Endothelial cell of umbilical vein (primary cell): Measurements from ENCODE around the gene C1QL2. TPM values are rescaled to one million over a fixed set of nuclear protein-coding genes. Genes with fewer than 3 reads are reported as not detected.

Experiments used
- BruUV-seq: library from RNA; stranded (reverse); fragments of 400-500 nt; replicated peaks from 2 replicates; lab custom pipeline; 2021; lab: Mats Ljungman, UMichigan
- CTCF ChIA-PET: fragments of 300-600, 350-600 bp; sonication (Branson Sonifier 250); formaldehyde crosslinking; loops from one replicate; lab custom pipeline; 2021; ENCODE audit warnings: antibody characterized with exemption, inconsistent platforms; lab: Charles Lee
- POLR2A ChIA-PET: fragments of 300-600, 350-600 bp; sonication (Branson Sonifier 250); formaldehyde crosslinking; loops from one replicate; lab custom pipeline; 2021; ENCODE audit warnings: antibody characterized with exemption, inconsistent platforms; lab: Charles Lee
- DNase-seq: peaks from one replicate; pipeline ENCODE4 v3.0.0-alpha.2; 2011; ENCODE audit warnings: low read depth, low spot score
- FAIRE-seq: peaks from 2 replicates; lab custom pipeline; 2011; peaks lifted over from hg19 to GRCh38; lab: Jason Lieb, UNC
- H2AFZ ChIP-seq: 2 replicates; pipeline ENCODE4 v1.6.0; 2012; ENCODE audit warnings: low read depth, low read length, control low read depth, inconsistent platforms
- H3K27ac ChIP-seq: 2 replicates; pipeline ENCODE4 v1.5.1; 2011; ENCODE audit warnings: low read depth, mild to moderate bottlenecking, control low read depth, low read length, moderate library complexity; ENCODE audit not compliant: insufficient read depth
- H3K27me3 ChIP-seq, 2 experiments: 2 replicates each; pipeline versions ENCODE4 v1.6.0 to v1.6.1; 2011; ENCODE audit warnings: low read length in 2 of 2, mixed read lengths in 1 of 2; ENCODE audit not compliant: control insufficient read depth in 2 of 2, insufficient read depth in 2 of 2
- H3K36me3 ChIP-seq, 2 experiments: 2 replicates in 1 of 2; 3 replicates in 1 of 2; pipeline ENCODE4 v1.5.1; 2011; ENCODE audit warnings: low read length in 2 of 2, mild to moderate bottlenecking in 1 of 2, moderate library complexity in 1 of 2; ENCODE audit not compliant: control insufficient read depth in 2 of 2, insufficient read depth in 2 of 2; ENCODE audit errors: extremely low read depth in 1 of 2
- H3K4me1 ChIP-seq: 3 replicates; pipeline ENCODE4 v1.5.1; 2011; ENCODE audit warnings: mild to moderate bottlenecking, low read length; ENCODE audit not compliant: control insufficient read depth, insufficient read depth; ENCODE audit errors: extremely low read depth
- H3K4me2 ChIP-seq: 2 replicates; pipeline ENCODE4 v1.6.1; 2011; ENCODE audit warnings: low read length, control low read depth, mixed read lengths; ENCODE audit not compliant: insufficient read depth
- H3K4me3 ChIP-seq, 3 experiments: fragments of 200-600 bp in 1 of 3; sonication (generic), shearing (Covaris generic) in 1 of 3; replicated peaks in 1 of 3; 2 replicates each; pipeline ENCODE4 v1.5.1; 2011 to 2016; ENCODE audit warnings: control low read depth in 3 of 3, low read length in 3 of 3, mild to moderate bottlenecking in 2 of 3, inconsistent platforms in 1 of 3, low read depth in 1 of 3, moderate library complexity in 1 of 3; ENCODE audit not compliant: insufficient read depth in 1 of 3
- H3K79me2 ChIP-seq: 2 replicates; pipeline ENCODE4 v1.6.0; 2012; ENCODE audit warnings: low read length, inconsistent platforms; ENCODE audit not compliant: control insufficient read depth, insufficient read depth
- H3K9ac ChIP-seq: replicated peaks from 2 replicates; pipeline ENCODE3; 2011; ENCODE audit warnings: low read length, control low read depth; ENCODE audit not compliant: insufficient read depth; ENCODE audit errors: extremely low read depth
- H3K9me1 ChIP-seq: replicated peaks from 3 replicates; pipeline ENCODE4 v1.6.0; 2011; ENCODE audit warnings: mild to moderate bottlenecking, low read length; ENCODE audit not compliant: control insufficient read depth, insufficient read depth; ENCODE audit errors: extremely low read depth
- H3K9me3 ChIP-seq: replicated peaks from 2 replicates; pipeline ENCODE4 v1.5.1; 2012; ENCODE audit warnings: low read length, inconsistent platforms; ENCODE audit not compliant: control insufficient read depth, insufficient read depth
- H4K20me1 ChIP-seq: replicated peaks from 2 replicates; pipeline ENCODE3; 2011; ENCODE audit warnings: mild to moderate bottlenecking, low read length; ENCODE audit not compliant: control insufficient read depth, insufficient read depth; ENCODE audit errors: extremely low read depth
- CTCF ChIP-seq, 2 donors: IDR thresholded peaks; 1 replicate in 1 of 2; 2 replicates in 1 of 2; pipeline ENCODE4 v1.5.1; 2011; ENCODE audit warnings: low read length in 2 of 2, mild to moderate bottlenecking in 2 of 2, moderate library complexity in 2 of 2, control low read depth in 1 of 2, inconsistent platforms in 1 of 2, low read depth in 1 of 2; ENCODE audit not compliant: insufficient read depth in 1 of 2; ENCODE audit errors: extremely low read depth in 1 of 2
- EZH2 ChIP-seq: IDR thresholded peaks from 2 replicates; pipeline ENCODE4 v1.6.1; 2012; ENCODE audit warnings: borderline replicate concordance, low read depth, mild to moderate bottlenecking, moderate library complexity, low read length, inconsistent platforms; ENCODE audit not compliant: severe bottlenecking
- FOS ChIP-seq: IDR thresholded peaks from 2 replicates; pipeline ENCODE4 v1.6.1; 2011; ENCODE audit warnings: mild to moderate bottlenecking, low read length, moderate library complexity, borderline replicate concordance; ENCODE audit not compliant: insufficient read depth
- GATA2 ChIP-seq: IDR thresholded peaks from 2 replicates; pipeline ENCODE4 v1.7.0; 2011; ENCODE audit warnings: low read depth, mild to moderate bottlenecking, moderate library complexity, mixed read lengths, low read length; ENCODE audit not compliant: insufficient read length, insufficient read depth
- JUN ChIP-seq: IDR thresholded peaks from 2 replicates; pipeline ENCODE4 v1.6.1; 2011; ENCODE audit warnings: borderline replicate concordance, low read depth; ENCODE audit not compliant: insufficient read length, insufficient read depth
- MAX ChIP-seq: IDR thresholded peaks from 2 replicates; pipeline ENCODE4 v1.6.1; 2011; ENCODE audit not compliant: insufficient read depth, insufficient read length
- MYC ChIP-seq: IDR thresholded peaks from one replicate; pipeline ENCODE4 v1.6.1; 2011; ENCODE audit warnings: mild to moderate bottlenecking, low read depth, low read length
- POLR2A ChIP-seq: IDR thresholded peaks from 2 replicates; pipeline ENCODE4 v1.6.1; 2012; ENCODE audit warnings: low read depth, mild to moderate bottlenecking, control low read depth, low read length
- POLR2AphosphoS5 ChIP-seq: IDR thresholded peaks from 2 replicates; pipeline ENCODE4 v1.6.1; 2012; ENCODE audit warnings: low read depth, mild to moderate bottlenecking, control low read depth, low read length, moderate library complexity; ENCODE audit not compliant: insufficient read depth
- dilution Hi-C: fragments of 300-500 bp; cut with MboI; formaldehyde crosslinking; loops from one replicate; pipeline ENCODE4 v1.15.0; 2019; ENCODE audit warnings: low sequenced_read_pairs; ENCODE audit not compliant: extremely low pct_ligation_motif_present
- intact Hi-C: fragments of 100-400 bp; cut with micrococcal nuclease; formaldehyde crosslinking; loops from one replicate; pipeline ENCODE4 v1.10.0; 2022
- polyA plus RNA-seq, 4 experiments: library from polyadenylated mRNA; depleted of rRNA in 3 of 4; stranded (reverse) in 3 of 4; unstranded in 1 of 4; fragments of >200 nt; gene quantifications; 2 replicates each; pipeline versions ENCODE4 v1.2.1 to v1.2.3, GENCODE V29; 2011 to 2012; ENCODE audit warnings: missing spikeins in 1 of 4
- total RNA-seq: library from RNA; stranded (reverse); gene quantifications from 2 replicates; pipeline ENCODE4 v1.2.3, GENCODE V29; 2021

The C1QL2 gene
- total and polyA plus RNA-seq, 2 donors (not counting 3 experiments of a cell fraction or from before 2014, with no cell fraction given), result not detected

DNA sequence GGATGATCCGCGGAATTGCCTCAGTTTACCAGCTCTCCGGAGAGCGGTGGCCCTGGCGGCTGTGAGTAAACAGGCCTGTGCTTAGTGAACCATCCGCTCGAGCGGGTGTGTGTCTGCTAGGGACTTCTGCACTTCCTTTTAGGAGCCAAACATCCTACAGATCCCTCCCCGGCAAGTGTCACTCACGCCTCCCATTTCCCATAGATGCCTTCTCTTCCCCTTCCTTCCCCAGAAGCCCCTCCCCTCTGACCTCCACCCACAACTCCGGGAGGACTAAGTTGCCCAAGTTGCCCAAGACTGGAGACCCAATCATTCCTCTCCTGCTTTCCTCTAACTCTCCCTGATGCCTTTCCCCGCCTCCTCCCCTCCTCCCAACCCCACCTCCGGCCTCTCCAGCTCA is 2.9 kb downstream of the C1QL2 start:
- H3K4me1 ChIP-seq, result no peaks in the 10 kb centered on the region
- dilution Hi-C loops (no loop called here), intact Hi-C loops (no loop called here)
- no peak overlapping the region for H3K4me2 ChIP-seq
- H4K20me1 ChIP-seq, result no peaks in the 10 kb centered on the region
- ChIA-PET POLR2A (no interaction called here), CTCF (no interaction called here)
- no peaks in the 10 kb centered on the region for H3K36me3 ChIP-seq
- no peak for FAIRE-seq
- BruUV-seq, result no TSS peak
- H3K79me2 ChIP-seq, result no peaks in the 10 kb centered on the region
- no peak for TF ChIP-seq MAX
- TF ChIP-seq POLR2AphosphoS5, result no peak
- no peak overlapping the region for H3K4me3 ChIP-seq
- DNase-seq, result no peak
- no peaks in the 10 kb centered on the region for H3K9me3 ChIP-seq
- no peak overlapping the region for H2AFZ ChIP-seq
- H3K27ac ChIP-seq, result no peak overlapping the region
- H3K9ac ChIP-seq, result no peak overlapping the region
- H3K27me3 ChIP-seq, result peaks cover 40 to 52% of the 10 kb centered on the region in 2 experiments
- no peaks in the 10 kb centered on the region for H3K9me1 ChIP-seq

DNA sequence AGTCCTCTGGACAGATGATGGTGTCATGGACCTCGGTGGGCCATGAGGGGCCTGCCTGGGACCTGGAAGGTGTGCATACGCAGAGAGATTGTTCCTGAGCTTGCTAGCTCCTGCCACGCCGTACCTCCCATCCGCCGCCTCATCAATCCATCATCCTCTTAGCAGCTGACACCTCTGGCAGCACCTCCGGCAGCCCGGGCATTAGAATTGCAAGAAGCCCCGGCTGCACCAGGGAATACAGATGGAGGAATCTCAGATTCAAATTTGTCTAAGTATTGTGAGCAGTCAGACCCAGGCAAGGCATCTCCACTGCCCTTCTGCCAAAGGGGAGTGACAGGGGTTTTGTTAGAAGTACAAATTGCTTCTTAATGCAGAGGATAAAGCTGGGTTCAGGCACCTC is 4.5 kb downstream of the C1QL2 start:
- ChIA-PET POLR2A (interaction anchor here (0.6 kb wide), 1 partner anchor 169 kb away, joined by 6 read pairs; no protein-coding TSS in a partner anchor), CTCF (no interaction called here)
- no peak overlapping the region for H3K4me3 ChIP-seq
- H3K27me3 ChIP-seq, result peaks cover 36 to 47% of the 10 kb centered on the region in 2 experiments
- H3K79me2 ChIP-seq, result no peaks in the 10 kb centered on the region
- no peak overlapping the region for H2AFZ ChIP-seq
- H3K9ac ChIP-seq, result no peak overlapping the region
- no peak for DNase-seq
- H3K9me3 ChIP-seq, result no peaks in the 10 kb centered on the region
- intact Hi-C loops, result no loop called here
- no TSS peak for BruUV-seq
- H3K4me1 ChIP-seq, result no peaks in the 10 kb centered on the region
- dilution Hi-C loops, result no loop called here
- no peaks in the 10 kb centered on the region for H4K20me1 ChIP-seq
- H3K36me3 ChIP-seq, result no peaks in the 10 kb centered on the region
- no peak overlapping the region for H3K4me2 ChIP-seq
- no peak for FAIRE-seq
- no peaks in the 10 kb centered on the region for H3K9me1 ChIP-seq
- no peak for TF ChIP-seq POLR2A
- TF ChIP-seq CTCF (IDR thresholded peaks at IDR 0.05; ENCODE audit: extremely low read depth in 1 of 2, insufficient read depth in 1 of 2, low read depth in 1 of 2, low read length in 2 of 2), result no peak
- TF ChIP-seq FOS, result no peak
- TF ChIP-seq MAX, result no peak
- no peak for TF ChIP-seq GATA2
- TF ChIP-seq POLR2AphosphoS5, result no peak
- no peak for TF ChIP-seq JUN
- no peak for TF ChIP-seq MYC
- TF ChIP-seq EZH2, result no peak
- H3K27ac ChIP-seq, result no peak overlapping the region
